Measurements from ENCODE around the gene TBX4. TPM values are rescaled to one million over a fixed set of nuclear protein-coding genes. Genes with fewer than 3 reads are reported as not detected.

The TBX4 gene
- total RNA-seq, 1 experiment from 2014 or later: not detected

DNA sequence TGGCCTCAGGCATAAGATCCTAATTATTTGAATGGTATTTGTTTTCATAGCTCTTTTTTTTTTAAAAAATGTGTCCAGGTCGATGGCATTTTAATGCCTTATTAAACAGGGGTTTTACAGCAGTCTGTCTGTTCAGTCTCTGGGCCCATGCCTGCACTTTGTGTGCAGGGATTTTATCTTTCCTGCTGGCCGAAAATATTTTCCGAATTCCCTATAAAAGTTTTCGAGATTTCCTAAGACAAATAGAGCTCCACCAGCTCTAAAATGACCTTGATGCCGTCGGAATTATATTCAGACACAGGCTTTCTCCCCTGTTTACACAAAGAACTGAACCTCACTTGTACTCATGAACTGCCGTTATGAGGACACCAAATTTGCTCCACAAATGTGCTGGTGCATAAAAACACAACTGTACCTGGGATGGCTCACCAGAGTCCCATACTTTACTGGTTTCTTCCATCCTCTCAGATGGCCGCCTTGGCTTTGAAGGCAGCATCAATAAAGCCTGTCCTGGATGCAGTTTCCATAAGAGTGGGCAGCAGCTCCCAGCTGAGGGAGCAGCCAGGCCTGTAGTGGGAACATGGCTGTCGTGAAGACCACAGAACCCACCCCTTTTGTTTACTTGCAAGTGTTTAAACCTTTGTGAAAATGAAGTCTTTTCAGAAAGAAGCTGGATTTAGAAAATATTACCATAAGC, 44.9 kb downstream of the TBX4 start:
- no peak for TF ChIP-seq EZH2 (IDR thresholded peaks at IDR 0.05; ENCODE audit: low read depth)
- TF ChIP-seq CTCF (conservative IDR thresholded peaks at IDR 0.05): no peak
- Histone ChIP-seq H3K27ac (no peak overlapping the region), H3K9me2 (ENCODE audit: insufficient read depth) (no peaks in the 10 kb centered on the region), H3K36me3 (ENCODE audit: low read depth) (no peaks in the 10 kb centered on the region), H3K4me3 (no peak overlapping the region), H3F3A (ENCODE audit: insufficient read depth, low read depth) (no peaks in the 10 kb centered on the region), H3K79me2 (ENCODE audit: low read depth) (no peaks in the 10 kb centered on the region), H2AFZ (no peak overlapping the region), H3K9me3 (ENCODE audit: insufficient read depth, low read depth) (no peaks in the 10 kb centered on the region), H3K27me3 (ENCODE audit: insufficient read depth, low read depth) (no peaks in the 10 kb centered on the region), H3K4me2 (no peak overlapping the region), H3K4me1 (replicated peaks; ENCODE audit: insufficient read depth) (peaks cover 14% of the 10 kb centered on the region), H4K20me1 (ENCODE audit: insufficient read depth) (no peaks in the 10 kb centered on the region)
- CTCF ChIA-PET: no interaction called here
- intact Hi-C loops (cut with micrococcal nuclease; ENCODE audit: unreplicated experiment): no loop called here
- BruUV-seq (replicated peaks): no TSS peak
- POLR2A ChIA-PET (ENCODE audit: unreplicated experiment): no interaction called here
- no peak for DNase-seq

DNA sequence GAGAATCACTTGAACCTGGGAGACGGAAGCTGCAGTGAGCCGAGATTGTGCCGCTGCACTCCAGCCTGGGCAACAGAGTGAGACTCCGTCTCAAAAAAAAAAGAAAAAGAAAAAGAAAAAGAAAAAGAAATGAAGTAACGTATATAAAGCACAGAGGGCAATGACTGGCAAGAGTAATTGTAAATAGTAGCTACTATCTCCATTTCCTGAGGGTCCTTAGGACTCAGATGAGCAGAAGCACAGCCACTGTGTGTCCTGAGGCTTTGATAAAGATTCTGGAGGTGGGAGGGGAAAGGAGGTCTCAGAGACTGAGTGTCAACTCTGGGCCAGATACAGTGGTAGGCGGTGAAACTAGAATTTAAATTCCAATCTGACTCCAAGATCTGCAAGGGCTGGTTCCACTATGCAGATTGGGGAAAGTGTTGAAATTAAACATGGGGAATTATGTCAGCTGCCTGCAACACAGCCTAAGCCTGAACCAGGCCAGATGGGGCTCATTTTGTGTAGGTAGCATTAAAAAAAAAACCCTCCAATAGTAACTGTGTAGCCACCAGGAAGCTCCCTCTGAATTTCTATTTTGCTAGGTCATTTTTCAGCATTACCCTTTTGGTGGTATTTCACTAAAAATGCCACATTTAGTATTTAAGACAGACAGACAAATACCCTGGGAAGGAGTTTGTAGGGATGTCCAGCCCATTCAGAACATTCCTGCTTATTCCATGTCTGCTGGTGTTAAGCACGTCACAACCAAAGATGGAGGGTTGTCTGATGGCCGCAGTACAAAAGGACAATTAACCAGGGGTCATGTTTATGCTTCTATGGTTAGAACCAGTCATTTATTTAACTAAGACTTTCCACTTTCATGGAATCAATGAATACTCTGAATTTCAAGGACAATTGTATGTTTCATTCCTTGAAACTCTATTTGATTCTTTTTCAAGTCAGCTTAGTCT, 46.1 kb downstream of the TBX4 start:
- BruUV-seq (replicated peaks): no TSS peak
- H3K4me1 ChIP-seq (replicated peaks; ENCODE audit: insufficient read depth): peaks cover 14% of the 10 kb centered on the region
- TF ChIP-seq EZH2 (IDR thresholded peaks at IDR 0.05; ENCODE audit: low read depth) (no peak), CTCF (conservative IDR thresholded peaks at IDR 0.05) (no peak)
- no peak overlapping the region for H2AFZ ChIP-seq
- intact Hi-C loops (cut with micrococcal nuclease; ENCODE audit: unreplicated experiment): no loop called here
- H3F3A ChIP-seq (ENCODE audit: insufficient read depth, low read depth): no peaks in the 10 kb centered on the region
- DNase-seq: no peak
- CTCF ChIA-PET: interaction anchor here (1.1 kb wide), 1 partner anchor 51 kb away, joined by 4 read pairs; no protein-coding TSS in a partner anchor
- H3K36me3 ChIP-seq (ENCODE audit: low read depth): no peaks in the 10 kb centered on the region
- H3K27ac ChIP-seq: no peak overlapping the region
- POLR2A ChIA-PET (ENCODE audit: unreplicated experiment): interaction anchor here (0.5 kb wide), 1 partner anchor 15 kb away, joined by 7 read pairs; no protein-coding TSS in a partner anchor
- H3K4me3 ChIP-seq: no peak overlapping the region
- H4K20me1 ChIP-seq (ENCODE audit: insufficient read depth): no peaks in the 10 kb centered on the region
- no peaks in the 10 kb centered on the region for H3K79me2 ChIP-seq (ENCODE audit: low read depth)
- no peaks in the 10 kb centered on the region for H3K9me3 ChIP-seq (ENCODE audit: insufficient read depth, low read depth)
- no peaks in the 10 kb centered on the region for H3K9me2 ChIP-seq (ENCODE audit: insufficient read depth)
- no peaks in the 10 kb centered on the region for H3K27me3 ChIP-seq (ENCODE audit: insufficient read depth, low read depth)
- no peak overlapping the region for H3K4me2 ChIP-seq

GRCh38 chr17:61499632-61500031, 47.4 kb downstream of the TBX4 start:
- H3K27me3 ChIP-seq (ENCODE audit: insufficient read depth, low read depth): no peaks in the 10 kb centered on the region
- H3F3A ChIP-seq (ENCODE audit: insufficient read depth, low read depth): peaks cover 5% of the 10 kb centered on the region; the same call in 1 of the 2 replicates
- H3K4me2 ChIP-seq: no peak overlapping the region
- no peaks in the 10 kb centered on the region for H4K20me1 ChIP-seq (ENCODE audit: insufficient read depth)
- ChIA-PET CTCF (interaction anchor here (1.1 kb wide), 1 partner anchor 52 kb away, joined by 4 read pairs; no protein-coding TSS in a partner anchor), POLR2A (ENCODE audit: unreplicated experiment) (no interaction called here)
- H3K9me2 ChIP-seq (ENCODE audit: insufficient read depth): no peaks in the 10 kb centered on the region
- H3K4me1 ChIP-seq (replicated peaks; ENCODE audit: insufficient read depth): peaks cover 14% of the 10 kb centered on the region
- no peaks in the 10 kb centered on the region for H3K9me3 ChIP-seq (ENCODE audit: insufficient read depth, low read depth)
- no peaks in the 10 kb centered on the region for H3K79me2 ChIP-seq (ENCODE audit: low read depth)
- no peak overlapping the region for H3K4me3 ChIP-seq
- intact Hi-C loops (cut with micrococcal nuclease; ENCODE audit: unreplicated experiment): no loop called here
- TF ChIP-seq CTCF (conservative IDR thresholded peaks at IDR 0.05) (no peak), EZH2 (IDR thresholded peaks at IDR 0.05; ENCODE audit: low read depth) (no peak)
- BruUV-seq (replicated peaks): no TSS peak
- H3K36me3 ChIP-seq (ENCODE audit: low read depth): no peaks in the 10 kb centered on the region
- DNase-seq: no peak
- no peak overlapping the region for H2AFZ ChIP-seq
- no peak overlapping the region for H3K27ac ChIP-seq

Measured in PC-9 (cell line).